HEK293 (cell line): ENCODE measurements around the gene CDHR4.

Experiments used
- CTCF ChIP-seq: fragments of 450-650 bp; formaldehyde crosslinking; IDR thresholded peaks from 2 replicates; pipeline ENCODE4 v1.5.1; 2016; ENCODE audit warnings: missing biosample characterization, missing genetic modification characterization
- ELK4 ChIP-seq: IDR thresholded peaks from 2 replicates; pipeline ENCODE4 v1.6.1; 2011; ENCODE audit warnings: mild to moderate bottlenecking, low read depth, low read length, borderline replicate concordance
- KLF1 ChIP-seq: fragments of 450-650 bp; formaldehyde crosslinking; IDR thresholded peaks from 2 replicates; pipeline ENCODE4 v1.5.1; 2016; ENCODE audit warnings: missing biosample characterization, missing genetic modification characterization
- OVOL3 ChIP-seq: fragments of 450-650 bp; formaldehyde crosslinking; IDR thresholded peaks from 2 replicates; pipeline ENCODE4 v1.5.1; 2016; ENCODE audit warnings: missing biosample characterization, missing genetic modification characterization
- REST ChIP-seq: fragments of 450-650 bp; formaldehyde crosslinking; IDR thresholded peaks from 2 replicates; pipeline ENCODE4 v1.5.1; 2016; ENCODE audit warnings: missing biosample characterization, missing genetic modification characterization
- ZBTB10 ChIP-seq: fragments of 450-650 bp; formaldehyde crosslinking; IDR thresholded peaks from 2 replicates; pipeline ENCODE4 v1.5.1; 2016; ENCODE audit warnings: missing biosample characterization, missing genetic modification characterization
- ZFP37 ChIP-seq: fragments of 450-650 bp; formaldehyde crosslinking; IDR thresholded peaks from 2 replicates; pipeline ENCODE4 v1.5.1; 2016; ENCODE audit warnings: missing biosample characterization, missing genetic modification characterization
- ZNF138 ChIP-seq: fragments of 450-650 bp; formaldehyde crosslinking; IDR thresholded peaks from 2 replicates; pipeline ENCODE4 v1.5.1; 2016; ENCODE audit warnings: missing biosample characterization, missing genetic modification characterization, borderline replicate concordance
- ZNF274 ChIP-seq, 2 experiments: fragments of 200-500 bp in 1 of 2; fragments of 450-650 bp in 1 of 2; sonication (Bioruptor generic) in 1 of 2; formaldehyde crosslinking in 1 of 2; IDR thresholded peaks; 2 replicates each; pipeline versions ENCODE4 v1.5.1 to v1.6.1; 2014 to 2016; ENCODE audit warnings: borderline replicate concordance in 1 of 2, inconsistent platforms in 1 of 2, low read length in 1 of 2, missing biosample characterization in 1 of 2, missing genetic modification characterization in 1 of 2
- ZSCAN5A ChIP-seq: fragments of 450-650 bp; formaldehyde crosslinking; IDR thresholded peaks from 2 replicates; pipeline ENCODE4 v1.5.1; 2016; ENCODE audit warnings: missing biosample characterization, missing genetic modification characterization

GRCh38 chr3:49840388-49840787 lies 40.7 kb upstream of the CDHR4 start:
- TF ChIP-seq ZNF274 (IDR thresholded peaks at IDR 0.05; ENCODE audit: low read length) (no peak), ZNF274 (tag by site-specific recombination; IDR thresholded peaks at IDR 0.05; ENCODE audit: borderline replicate concordance) (no peak), CTCF (tag by site-specific recombination) (no peak), ELK4 (no peak), ZNF138 (tag by site-specific recombination) (no peak), ZSCAN5A (tag by site-specific recombination) (no peak), REST (tag by site-specific recombination) (no peak), ZFP37 (tag by site-specific recombination) (no peak), ZBTB10 (no peak), OVOL3 (tag by site-specific recombination) (no peak), KLF1 (tag by site-specific recombination) (no peak)
